Endothelial cell (in vitro differentiated cells): ENCODE data around the gene ZFP92. TPM values are rescaled to one million over a fixed set of nuclear protein-coding genes. Genes with fewer than 3 reads are reported as not detected.

Source experiments
- DNase-seq: peaks from one replicate; pipeline ENCODE4 v3.0.0; 2021; ENCODE audit warnings: low spot score
- H3K27ac Mint-ChIP-seq: one replicate; pipeline ENCODE4 v1.8.0; 2021; ENCODE audit warnings: mixed read lengths, inconsistent platforms; ENCODE audit not compliant: unreplicated experiment
- H3K27me3 Mint-ChIP-seq: one replicate; pipeline ENCODE4 v1.8.0; 2021; ENCODE audit warnings: mild to moderate bottlenecking, moderate library complexity, mixed read lengths, inconsistent platforms; ENCODE audit not compliant: unreplicated experiment
- H3K36me3 Mint-ChIP-seq: one replicate; pipeline ENCODE4 v1.8.0; 2021; ENCODE audit warnings: mild to moderate bottlenecking, low read depth, mixed read lengths, inconsistent platforms; ENCODE audit not compliant: unreplicated experiment
- H3K4me1 Mint-ChIP-seq: one replicate; pipeline ENCODE4 v1.8.0; 2021; ENCODE audit warnings: mild to moderate bottlenecking, mixed read lengths, inconsistent platforms; ENCODE audit not compliant: unreplicated experiment
- H3K4me3 Mint-ChIP-seq: one replicate; pipeline ENCODE4 v1.8.0; 2021; ENCODE audit warnings: mild to moderate bottlenecking, mixed read lengths, inconsistent platforms; ENCODE audit not compliant: unreplicated experiment
- H3K9me3 Mint-ChIP-seq: one replicate; pipeline ENCODE4 v1.8.0; 2021; ENCODE audit warnings: mixed read lengths, inconsistent platforms; ENCODE audit not compliant: unreplicated experiment
- CTCF ChIP-seq: fragments of 200-600 bp; sonication (generic); IDR thresholded peaks from one replicate; pipeline ENCODE4 v1.5.0; 2021; ENCODE audit warnings: antibody characterized with exemption; ENCODE audit not compliant: unreplicated experiment
- total RNA-seq: library from RNA; stranded (reverse); fragmentation: NEBNext Ultra II Directional; extraction: Animal tissue kit (Norgen Biotek cat#: 25700); gene quantifications from one replicate; pipeline ENCODE4 v1.2.1, GENCODE V29; 2021; ENCODE audit not compliant: unreplicated experiment

ZFP92 gene
- total RNA-seq, 1 donor from 2014 or later = 0.49 TPM

GRCh38 chrX:153454901-153455550, 43.8 kb downstream of the ZFP92 start:
- H3K36me3 Mint-ChIP-seq = no peaks in the 10 kb centered on the region
- no peak for DNase-seq
- H3K9me3 Mint-ChIP-seq = no peaks in the 10 kb centered on the region
- H3K27ac Mint-ChIP-seq = no peak overlapping the region
- no peak for TF ChIP-seq CTCF
- H3K27me3 Mint-ChIP-seq = peaks cover 2% of the 10 kb centered on the region
- no peaks in the 10 kb centered on the region for H3K4me1 Mint-ChIP-seq
- H3K4me3 Mint-ChIP-seq = no peak overlapping the region

- Mint-ChIP-seq H3K9me3 (no peaks in the 10 kb centered on the region), H3K4me3 (no peak overlapping the region), H3K27me3 (peaks cover 2% of the 10 kb centered on the region), H3K4me1 (no peaks in the 10 kb centered on the region), H3K36me3 (no peaks in the 10 kb centered on the region), H3K27ac (no peak overlapping the region)
- no peak for TF ChIP-seq CTCF
- no peak for DNase-seq
These were observed 44.3 kb downstream of the ZFP92 start for GRCh38 chrX:153455571-153455970.

- no peak for TF ChIP-seq CTCF
- no peaks in the 10 kb centered on the region for H3K4me1 Mint-ChIP-seq
- H3K9me3 Mint-ChIP-seq = no peaks in the 10 kb centered on the region
- no peak for DNase-seq
- H3K36me3 Mint-ChIP-seq = no peaks in the 10 kb centered on the region
- H3K4me3 Mint-ChIP-seq = no peak overlapping the region
- no peak overlapping the region for H3K27ac Mint-ChIP-seq
- peaks cover 2% of the 10 kb centered on the region for H3K27me3 Mint-ChIP-seq
These were observed 44.9 kb downstream of the ZFP92 start for GRCh38 chrX:153456161-153456560.

GRCh38 chrX:153456704-153457103, 45.4 kb downstream of the ZFP92 start:
- Mint-ChIP-seq H3K4me3 (no peak overlapping the region), H3K36me3 (peaks cover 2% of the 10 kb centered on the region), H3K4me1 (no peaks in the 10 kb centered on the region), H3K27me3 (peaks cover 5% of the 10 kb centered on the region), H3K27ac (no peak overlapping the region), H3K9me3 (no peaks in the 10 kb centered on the region)
- DNase-seq = no peak
- TF ChIP-seq CTCF = no peak

GRCh38 chrX:153457136-153457825, 46.0 kb downstream of the ZFP92 start:
- no peak for DNase-seq
- no peak for TF ChIP-seq CTCF
- peaks cover 8% of the 10 kb centered on the region for H3K27me3 Mint-ChIP-seq
- no peaks in the 10 kb centered on the region for H3K4me1 Mint-ChIP-seq
- peaks cover 6% of the 10 kb centered on the region for H3K36me3 Mint-ChIP-seq
- no peak overlapping the region for H3K27ac Mint-ChIP-seq
- no peaks in the 10 kb centered on the region for H3K9me3 Mint-ChIP-seq
- no peak overlapping the region for H3K4me3 Mint-ChIP-seq
